HG02973 (cell line): ENCODE data around the gene SMAD6.

Experiments
- ATAC-seq: cut with Tn5 transposase; IDR thresholded peaks from one replicate; pipeline ENCODE4 v1.9.1; 2021; ENCODE audit warnings: moderate library complexity; ENCODE audit not compliant: unreplicated experiment

Gene SMAD6

GRCh38 chr15:66719471-66719870 lies 17.4 kb downstream of the SMAD6 start:
- no peak for ATAC-seq

DNA sequence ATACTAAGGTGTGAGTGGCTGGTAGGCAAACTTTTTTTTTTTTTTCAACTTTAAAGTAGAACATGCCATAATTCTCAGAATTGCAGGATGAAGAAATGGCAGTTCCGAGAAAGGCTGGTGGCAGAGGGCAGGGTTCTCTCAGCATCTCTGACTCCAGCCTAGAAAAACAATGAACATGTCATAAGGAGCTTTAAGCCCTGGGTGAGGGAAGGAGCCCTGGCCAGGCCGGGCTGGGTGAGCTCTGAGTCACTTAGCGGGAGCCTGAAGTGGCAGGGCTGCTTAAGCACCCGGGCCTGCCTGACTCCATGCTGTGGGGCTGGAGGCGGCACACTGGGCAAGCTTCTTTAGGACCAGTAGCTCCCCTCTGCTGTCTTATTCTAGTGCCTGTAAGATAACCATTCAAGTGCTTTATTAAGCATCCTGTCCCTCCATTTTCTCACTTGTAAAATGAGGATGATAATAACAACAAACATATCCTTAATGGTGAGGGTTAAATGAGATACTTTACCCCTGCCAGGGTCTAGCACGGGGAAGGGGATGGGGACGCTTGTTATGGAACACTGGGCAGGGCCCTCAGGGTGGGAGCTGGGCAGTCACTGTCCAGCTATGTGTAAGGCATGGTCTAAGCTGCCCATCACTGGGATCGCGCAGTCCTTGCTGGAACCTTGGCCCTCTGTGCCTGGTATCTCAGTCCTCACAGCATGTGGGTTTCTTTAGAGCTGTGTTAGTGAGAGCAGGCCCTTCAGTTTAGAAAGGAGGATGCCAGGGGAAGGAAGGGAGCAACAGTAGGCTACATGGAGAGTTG lies 18.4 kb downstream of the SMAD6 start:
- ATAC-seq: no peak

- ATAC-seq: no peak
Measured at GRCh38 chr15:66721020-66721419, 19.0 kb downstream of the SMAD6 start.

DNA sequence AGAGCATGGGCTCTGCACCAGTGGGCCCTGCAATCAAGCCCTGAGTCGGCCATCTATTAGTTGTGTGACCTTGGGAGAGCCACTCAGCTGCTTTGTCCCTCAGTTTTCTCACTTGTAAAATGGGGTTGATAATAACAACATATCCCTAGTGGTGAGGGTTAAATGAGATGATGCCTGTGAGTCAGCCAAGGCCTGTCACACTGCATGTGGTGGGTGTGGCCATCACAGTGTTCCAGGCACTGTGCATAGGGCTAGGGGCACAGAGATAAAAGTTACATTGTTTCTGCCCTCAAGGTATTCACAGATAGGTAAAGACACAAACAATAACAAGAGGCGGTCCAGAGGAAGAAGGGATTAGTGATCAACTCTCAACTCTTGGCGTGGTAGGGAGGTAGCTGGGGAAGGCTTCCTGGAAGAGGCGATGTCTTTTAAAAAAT lies 19.5 kb downstream of the SMAD6 start:
- no peak for ATAC-seq

DNA sequence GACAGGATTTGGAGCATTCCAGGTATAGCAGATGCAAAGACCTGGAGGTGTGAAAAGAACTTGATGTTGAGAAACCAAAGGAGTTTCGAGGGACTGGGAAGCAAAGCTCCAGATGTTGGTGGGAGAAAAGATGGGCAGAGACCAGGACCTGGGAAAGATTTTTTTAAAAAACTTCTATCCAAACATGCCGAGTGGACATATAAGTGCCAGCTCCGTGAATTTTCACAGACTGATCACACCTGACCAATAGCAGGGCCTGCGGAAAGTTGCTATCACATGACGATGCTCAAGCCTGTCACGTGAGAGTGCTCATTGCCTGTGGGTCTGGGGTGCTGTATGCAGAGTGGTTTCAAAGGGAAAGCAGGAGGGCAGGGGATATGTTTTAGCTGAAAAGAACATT lies 19.9 kb downstream of the SMAD6 start:
- ATAC-seq: no peak

GRCh38 chr15:66722757-66723540 lies 20.9 kb downstream of the SMAD6 start:
- no peak for ATAC-seq

DNA sequence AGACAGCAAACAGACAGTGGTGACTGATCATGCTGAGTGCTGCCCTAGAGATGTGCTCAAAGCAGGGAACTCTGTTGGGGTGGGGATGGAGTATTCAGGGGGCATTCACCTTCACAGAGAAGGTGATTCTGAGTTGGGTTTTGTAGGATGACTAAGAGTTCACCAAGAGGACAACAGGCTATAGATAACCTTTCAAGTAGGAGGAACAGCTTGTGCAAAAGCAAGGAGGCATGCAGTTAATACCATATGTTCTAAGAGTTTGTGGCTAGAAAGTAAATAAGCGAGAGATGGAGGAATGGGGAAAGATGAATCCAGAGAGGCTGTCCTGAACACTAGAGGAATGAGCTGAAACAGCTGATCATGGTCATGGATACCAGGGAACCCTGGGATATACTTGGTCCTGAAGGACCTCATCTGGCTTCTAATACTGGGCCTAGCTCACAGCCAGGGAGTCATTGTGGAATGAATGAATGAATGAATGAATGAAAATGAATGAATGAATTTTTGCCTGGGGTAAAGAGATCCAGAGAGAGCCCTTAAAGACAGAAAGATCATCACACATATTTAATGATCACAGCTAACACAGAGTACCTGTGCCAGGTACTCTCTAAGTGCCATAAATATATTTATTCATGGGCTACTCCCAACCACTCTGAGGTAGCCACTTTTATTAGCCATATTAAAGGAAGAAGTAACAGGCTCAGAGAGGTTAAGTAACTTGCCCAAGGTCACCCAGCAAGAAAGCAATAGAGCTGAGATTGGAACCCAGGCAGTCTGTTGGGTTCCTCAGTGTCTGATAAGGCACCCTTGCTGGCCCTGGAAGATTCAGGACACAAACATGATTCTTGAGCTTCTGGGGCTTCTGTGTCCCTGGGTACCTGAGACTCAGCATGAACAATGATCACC lies 22.0 kb downstream of the SMAD6 start:
- ATAC-seq: no peak

DNA sequence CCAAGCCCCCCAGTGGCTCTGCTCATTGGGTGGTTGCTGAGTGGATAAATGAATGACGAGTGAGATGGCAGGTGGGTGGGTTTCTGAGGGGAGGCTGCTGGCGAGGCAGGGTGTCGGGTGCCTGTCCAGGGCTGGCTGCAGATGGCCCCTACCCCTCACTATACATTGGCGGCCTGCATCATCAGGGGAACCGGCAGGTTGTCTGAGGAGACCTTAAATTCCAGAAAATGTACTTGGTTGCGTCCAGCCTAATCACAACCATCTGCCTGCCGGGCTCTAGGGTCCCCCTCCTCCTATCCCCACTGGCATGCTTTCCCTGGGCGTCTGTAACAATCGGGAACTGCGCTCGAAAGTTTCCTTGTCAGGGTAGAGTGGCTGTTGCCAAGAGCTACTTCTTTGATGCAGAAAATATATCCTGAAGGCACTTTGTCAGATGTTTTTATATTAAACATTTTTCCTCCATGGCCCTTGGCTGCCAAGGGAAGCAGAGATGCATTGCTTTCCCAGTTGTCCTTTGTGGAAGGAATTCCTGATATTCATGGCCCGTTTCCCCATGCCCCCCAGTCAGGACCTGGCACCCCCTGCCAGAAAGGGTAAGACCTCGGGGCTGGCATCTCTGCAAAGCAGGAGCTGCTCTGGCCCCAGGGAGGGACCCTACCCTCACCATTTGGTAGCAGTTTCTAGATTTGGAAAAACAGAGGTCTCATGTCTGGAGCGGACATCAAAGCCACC lies 22.9 kb downstream of the SMAD6 start:
- ATAC-seq: no peak

- ATAC-seq: no peak
Measured at GRCh38 chr15:66725464-66725785, 23.4 kb downstream of the SMAD6 start.

DNA sequence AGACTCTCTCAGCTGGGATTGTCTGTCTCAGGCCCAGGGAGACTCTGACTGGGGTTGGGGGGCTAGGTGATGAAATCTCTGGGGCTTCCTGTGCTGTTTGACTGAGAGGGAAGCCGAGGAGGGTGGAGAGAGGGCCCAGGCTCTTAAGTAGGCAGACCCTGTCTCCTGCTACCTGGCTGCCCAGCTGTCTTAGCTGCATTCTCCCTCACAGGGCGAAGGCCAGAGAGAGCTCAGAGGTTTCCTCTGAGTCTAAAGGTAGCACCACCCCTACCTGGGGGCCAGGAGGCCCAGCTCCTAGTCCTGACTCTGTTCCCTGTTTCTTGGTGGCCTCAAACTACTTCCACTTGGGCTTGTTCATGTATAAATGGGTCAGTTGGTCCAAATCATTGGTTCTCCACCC lies 24.4 kb downstream of the SMAD6 start:
- no peak for ATAC-seq

- no peak for ATAC-seq
Measured at GRCh38 chr15:66729331-66729951, 27.4 kb downstream of the SMAD6 start.

- no peak for ATAC-seq
Measured at GRCh38 chr15:66730168-66731021, 28.4 kb downstream of the SMAD6 start.

DNA sequence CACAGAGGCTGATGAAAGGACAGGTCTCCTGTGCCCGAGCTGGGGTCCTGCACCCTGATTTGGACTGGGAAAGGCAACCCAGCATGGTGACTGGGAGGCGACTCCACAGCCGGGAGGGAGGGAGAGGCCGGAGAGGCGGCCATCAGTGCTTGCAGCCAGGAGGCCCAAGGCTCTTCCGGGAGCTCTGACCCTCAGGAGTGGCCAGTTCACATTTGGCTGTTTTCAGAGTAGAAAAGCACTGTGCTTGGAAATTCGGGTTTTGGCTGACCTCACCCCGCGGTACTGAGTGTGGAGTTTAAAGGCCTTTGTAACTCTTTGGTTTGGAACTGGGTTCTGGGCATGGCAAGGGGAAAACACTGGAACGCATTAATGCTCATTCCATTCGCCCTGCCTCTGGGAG lies 31.9 kb downstream of the SMAD6 start:
- no peak for ATAC-seq

GRCh38 chr15:66734961-66735908 lies 33.2 kb downstream of the SMAD6 start:
- no peak for ATAC-seq

DNA sequence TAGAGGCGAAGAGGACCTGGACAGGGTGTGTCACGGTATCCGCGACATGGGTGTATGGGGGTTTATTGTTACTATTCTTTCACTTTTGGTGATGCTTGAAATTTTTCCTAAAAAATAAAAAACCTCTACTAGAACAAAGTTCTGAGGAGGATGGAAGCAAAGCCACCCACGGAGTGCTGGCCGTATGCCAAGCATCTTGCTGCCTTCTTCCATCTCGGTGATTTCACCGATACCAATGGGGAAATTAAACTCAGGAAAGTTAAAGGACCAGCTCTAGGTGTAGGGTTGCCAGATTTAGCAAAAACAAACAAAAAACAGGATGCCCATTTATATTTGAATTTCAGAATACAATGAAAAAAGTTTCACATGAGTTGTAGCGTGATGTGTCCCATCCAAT lies 33.9 kb downstream of the SMAD6 start:
- no peak for ATAC-seq

DNA sequence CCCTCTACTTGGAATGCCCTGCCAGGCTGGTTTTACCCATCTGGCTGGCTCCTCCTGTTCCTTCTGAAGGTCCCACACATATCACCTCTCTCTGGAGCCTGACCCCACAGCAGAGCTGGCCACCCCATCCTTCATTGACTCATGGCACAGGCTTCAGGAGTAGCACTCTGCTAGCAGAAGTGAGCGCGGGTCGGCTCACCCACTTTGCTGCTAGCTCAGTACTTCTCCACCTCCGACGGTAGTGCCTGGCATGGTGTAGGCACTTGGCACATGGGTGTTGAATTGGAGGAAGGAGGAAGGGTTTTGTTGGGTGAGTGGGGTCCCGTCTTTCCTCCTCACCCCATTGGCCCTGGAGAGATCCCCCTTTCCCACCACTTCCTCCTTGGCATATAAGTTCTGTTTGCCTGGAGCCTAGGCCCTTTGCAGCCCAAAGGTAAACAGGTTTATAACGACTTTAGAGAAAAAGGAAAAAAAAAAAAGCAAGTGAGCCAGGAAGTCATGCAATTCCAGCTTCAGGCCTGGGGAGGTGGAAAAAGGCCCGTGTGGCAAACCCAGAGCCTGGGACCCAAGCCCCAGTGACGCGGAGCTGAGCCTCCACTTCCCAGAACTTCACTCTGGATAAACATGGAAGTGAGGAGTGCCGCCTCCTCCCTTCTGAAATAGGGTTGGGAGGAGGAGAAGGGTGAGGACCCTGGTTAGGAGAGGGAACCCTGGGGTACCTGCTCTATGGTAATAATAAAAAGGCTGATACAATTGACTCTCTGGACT lies 35.4 kb downstream of the SMAD6 start:
- no peak for ATAC-seq

GRCh38 chr15:66738116-66738515 lies 36.1 kb downstream of the SMAD6 start:
- no peak for ATAC-seq

GRCh38 chr15:66738595-66738994 lies 36.6 kb downstream of the SMAD6 start:
- no peak for ATAC-seq
